HG03342 (cell line): ENCODE data around the gene APC.

Experiments
- ATAC-seq: cut with Tn5 transposase; IDR thresholded peaks from one replicate; pipeline ENCODE4 v1.9.1; 2021; ENCODE audit warnings: mild to moderate bottlenecking, moderate library complexity; ENCODE audit not compliant: unreplicated experiment

Gene APC

DNA sequence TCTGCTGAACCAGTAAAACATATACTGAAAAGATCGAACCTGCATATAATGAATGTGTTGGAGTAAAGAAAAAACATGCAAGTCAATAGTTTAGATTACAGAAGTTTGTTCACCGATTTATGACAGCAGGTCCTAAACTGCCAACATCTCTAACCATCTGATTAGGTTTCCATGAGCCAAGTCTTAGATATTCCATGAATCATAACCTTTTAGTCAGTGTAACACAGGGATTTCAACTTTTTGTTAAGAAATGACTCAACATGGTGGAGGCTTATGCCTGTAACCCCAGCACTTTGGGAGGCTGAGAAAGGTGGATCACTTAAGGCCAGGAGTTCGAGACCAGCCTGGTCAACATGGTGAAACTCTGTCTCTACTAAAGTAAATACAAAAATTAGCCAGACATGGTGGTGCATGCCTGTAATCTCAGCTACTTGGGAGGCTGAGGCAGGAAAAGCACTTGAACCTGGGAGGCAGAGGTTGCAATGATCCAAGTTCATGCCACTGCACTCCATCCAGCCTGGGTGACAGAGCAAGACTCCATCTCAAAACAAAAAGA is 38.7 kb downstream of the APC start:
- ATAC-seq: no peak

DNA sequence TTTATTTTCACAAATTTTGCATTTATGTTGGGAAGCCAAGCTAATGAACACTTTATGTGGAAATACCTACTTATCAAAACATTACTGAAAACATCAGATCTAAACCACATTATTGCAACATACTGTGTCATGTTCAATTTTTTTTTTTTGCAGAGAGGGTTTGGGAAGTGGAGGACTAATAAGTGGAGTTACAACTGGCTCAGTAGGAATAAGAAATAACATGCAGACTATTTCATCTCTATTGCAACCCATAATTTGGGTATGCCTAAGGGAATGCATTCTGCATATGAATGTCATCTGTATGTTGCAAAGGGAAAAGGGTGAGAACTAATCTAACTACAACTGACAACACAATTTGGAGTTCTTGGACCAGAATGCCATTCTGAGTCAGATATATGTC is 41.8 kb downstream of the APC start:
- no peak for ATAC-seq

GRCh38 chr5:112784726-112785125 is 47.0 kb downstream of the APC start:
- ATAC-seq: no peak

GRCh38 chr5:112787261-112787660 is 49.6 kb downstream of the APC start:
- no peak for ATAC-seq

GRCh38 chr5:112787896-112788295 is 50.2 kb downstream of the APC start:
- ATAC-seq: no peak

- no peak for ATAC-seq
These were observed 55.5 kb downstream of the APC start for GRCh38 chr5:112793201-112793600.

- no peak for ATAC-seq
These were observed 56.7 kb downstream of the APC start for GRCh38 chr5:112794410-112794809.

DNA sequence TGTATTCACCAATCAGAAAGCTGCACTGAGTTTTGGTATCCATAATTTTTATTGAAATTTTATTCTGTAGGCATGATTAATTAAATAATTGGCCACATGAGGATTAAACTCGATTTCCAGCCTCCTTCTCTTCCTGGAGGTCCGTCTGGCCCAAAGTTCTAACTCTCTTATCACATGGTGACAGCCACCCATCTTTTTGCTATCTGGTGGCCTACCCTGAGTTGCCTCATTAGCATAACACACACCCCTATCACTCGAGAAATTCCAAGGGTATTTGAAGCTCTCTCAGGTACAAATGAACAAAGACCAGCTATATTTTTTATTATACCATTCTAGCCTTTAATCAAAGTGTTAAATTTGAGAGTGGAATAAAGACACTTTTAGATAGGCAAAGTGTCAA is 57.7 kb downstream of the APC start:
- ATAC-seq: no peak

- ATAC-seq: peak; percentile 78
These were observed 58.4 kb downstream of the APC start for GRCh38 chr5:112795944-112796678.

GRCh38 chr5:112799661-112800060 is 62.0 kb downstream of the APC start:
- ATAC-seq: no peak

- no peak for ATAC-seq
These were observed 63.2 kb downstream of the APC start for GRCh38 chr5:112800891-112801290.

GRCh38 chr5:112811023-112811422 is 73.3 kb downstream of the APC start:
- no peak for ATAC-seq

GRCh38 chr5:112812549-112812948 is 74.9 kb downstream of the APC start:
- ATAC-seq: no peak

DNA sequence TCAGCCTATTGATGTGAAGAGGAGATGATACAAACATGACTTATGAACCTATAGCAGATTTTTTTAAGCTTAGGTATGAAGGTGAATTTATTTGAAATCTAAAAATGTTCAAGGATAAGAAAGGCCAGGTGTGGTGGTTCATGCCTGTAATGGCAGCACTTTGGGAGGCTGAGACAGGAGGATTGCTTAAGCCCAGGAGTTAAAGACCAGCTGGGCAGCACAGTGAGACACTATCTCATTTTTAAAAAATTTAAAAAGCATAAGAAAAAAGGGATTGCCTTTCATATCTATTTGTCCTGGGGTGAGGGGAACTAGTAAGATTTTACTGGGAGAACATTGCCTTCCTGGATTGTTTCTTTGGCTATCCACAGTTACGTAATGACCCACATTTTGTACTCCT is 82.6 kb downstream of the APC start:
- no peak for ATAC-seq

DNA sequence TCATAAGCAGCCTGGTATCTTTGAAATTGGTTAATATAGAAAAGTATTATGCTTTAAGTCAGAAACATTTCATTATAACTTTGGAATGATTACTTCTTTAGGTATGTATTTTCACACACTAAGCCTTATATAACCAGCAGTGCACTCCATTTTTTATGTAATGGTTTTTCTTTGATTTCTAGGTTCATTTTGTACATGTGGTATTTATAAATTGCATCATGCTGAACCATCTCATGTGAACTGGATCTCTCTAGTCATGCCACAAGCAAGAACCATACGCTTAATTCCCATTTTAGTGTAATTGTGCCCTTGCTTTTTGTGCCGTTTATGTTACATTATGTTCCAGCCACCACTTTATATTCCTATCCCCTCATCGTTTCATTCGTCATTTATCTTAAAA is 84.8 kb downstream of the APC start:
- ATAC-seq: no peak

GRCh38 chr5:112823181-112823580 is 85.5 kb downstream of the APC start:
- ATAC-seq: no peak

DNA sequence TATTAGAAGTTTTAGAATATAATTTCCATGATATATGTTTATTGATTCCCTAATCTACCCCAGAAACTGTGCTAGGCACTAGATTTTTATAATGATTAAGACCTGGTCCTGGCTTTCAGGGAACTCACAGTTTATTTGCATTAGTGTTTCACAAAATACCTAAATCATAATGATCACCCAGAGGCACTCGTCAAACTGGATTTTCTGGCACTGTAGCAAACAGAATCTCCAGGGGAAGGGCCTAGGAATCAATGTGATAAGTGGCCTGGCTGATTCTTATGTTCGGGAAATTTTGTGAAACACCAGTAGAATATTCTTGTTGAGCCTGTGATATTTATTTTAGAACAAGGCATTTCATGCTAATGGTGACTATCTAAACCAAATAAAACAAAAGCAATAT is 86.0 kb downstream of the APC start:
- no peak for ATAC-seq

DNA sequence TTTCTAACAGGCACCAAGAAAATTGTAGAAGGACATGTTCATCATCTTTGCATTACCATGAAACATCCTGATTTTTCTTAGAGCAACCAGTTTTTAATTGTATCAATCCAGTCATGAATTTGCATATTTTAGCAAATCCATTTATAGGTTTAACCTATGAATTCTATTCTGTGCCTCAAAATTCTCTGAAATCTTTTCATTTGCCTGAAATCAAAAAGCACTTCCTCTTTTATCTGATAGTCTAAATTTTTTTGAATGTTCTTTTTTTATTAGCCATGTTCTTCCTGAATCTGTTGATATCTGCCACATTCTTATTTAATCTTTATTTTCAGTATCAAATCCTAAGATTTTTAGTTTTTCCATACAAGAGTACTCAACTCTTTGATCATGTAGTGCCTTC is 86.5 kb downstream of the APC start:
- ATAC-seq: no peak

DNA sequence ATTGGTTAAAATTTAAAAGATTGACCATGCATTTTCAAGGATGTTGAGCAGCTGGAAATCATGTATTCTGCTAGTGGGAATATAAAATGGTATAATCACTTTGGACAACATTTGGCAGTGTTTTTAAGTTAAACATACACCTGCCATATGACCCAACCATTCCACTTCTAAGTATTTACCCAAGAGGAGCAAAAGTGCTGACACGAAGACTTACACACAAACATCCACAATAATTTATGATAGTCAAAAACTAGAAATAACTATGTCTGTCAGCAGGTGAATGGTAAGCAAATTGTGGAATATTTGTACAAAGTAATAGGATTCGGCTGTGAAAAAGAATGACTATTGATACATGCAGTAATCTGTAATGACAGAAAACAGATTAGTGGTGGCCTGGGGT is 92.7 kb downstream of the APC start:
- ATAC-seq: no peak

DNA sequence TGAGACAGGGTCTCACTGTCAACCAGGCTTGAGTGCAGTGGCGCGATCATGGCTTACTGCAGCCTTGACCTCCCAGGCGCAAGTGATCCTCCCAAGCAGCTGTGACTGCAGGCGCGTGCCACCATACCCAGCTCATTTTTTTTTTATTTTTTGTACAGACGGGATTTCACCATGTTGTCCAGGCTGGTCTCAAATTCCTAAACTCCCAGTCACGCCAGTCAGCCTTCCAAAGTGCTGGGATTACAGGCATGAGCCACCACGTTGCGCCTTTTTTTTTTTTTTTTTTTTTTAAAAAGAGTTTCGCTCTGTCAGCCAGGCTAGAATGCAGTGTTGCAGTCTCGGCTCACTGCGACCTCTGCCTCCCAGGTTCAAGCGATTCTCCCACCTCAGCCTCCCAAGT is 96.3 kb downstream of the APC start:
- ATAC-seq: no peak

DNA sequence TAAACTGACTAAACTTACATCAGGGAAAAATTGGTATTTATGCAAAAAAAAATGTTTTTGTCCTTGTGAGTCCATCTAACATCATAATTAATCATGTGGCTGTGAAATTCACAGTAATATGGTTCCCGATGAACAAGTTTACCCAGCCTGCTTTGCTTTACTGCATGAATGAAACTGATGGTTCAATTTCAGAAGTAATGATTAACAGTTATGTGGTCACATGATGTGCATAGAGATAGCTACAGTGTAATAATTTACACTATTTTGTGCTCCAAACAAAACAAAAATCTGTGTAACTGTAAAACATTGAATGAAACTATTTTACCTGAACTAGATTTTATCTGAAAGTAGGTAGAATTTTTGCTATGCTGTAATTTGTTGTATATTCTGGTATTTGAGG is 106.8 kb downstream of the APC start:
- ATAC-seq: no peak

DNA sequence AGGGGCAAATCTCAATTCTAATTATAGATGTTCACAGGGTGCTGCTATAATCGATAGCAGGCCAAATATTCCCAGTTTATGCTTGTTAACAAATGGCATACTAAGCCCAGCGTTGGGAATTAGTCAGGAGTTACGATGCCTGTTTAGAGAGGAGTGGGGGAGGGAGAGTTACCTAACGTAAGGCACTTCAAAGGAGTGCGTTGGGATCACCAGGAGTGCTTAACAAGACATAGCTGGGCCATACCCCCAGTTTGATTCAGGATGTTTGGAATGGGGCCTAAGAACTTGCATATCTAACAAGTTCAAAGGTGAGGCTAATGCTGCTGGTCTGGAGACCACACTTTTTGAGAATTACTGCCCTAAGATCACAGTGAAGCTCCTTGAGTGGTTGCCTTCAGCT is 108.9 kb downstream of the APC start:
- ATAC-seq: no peak

DNA sequence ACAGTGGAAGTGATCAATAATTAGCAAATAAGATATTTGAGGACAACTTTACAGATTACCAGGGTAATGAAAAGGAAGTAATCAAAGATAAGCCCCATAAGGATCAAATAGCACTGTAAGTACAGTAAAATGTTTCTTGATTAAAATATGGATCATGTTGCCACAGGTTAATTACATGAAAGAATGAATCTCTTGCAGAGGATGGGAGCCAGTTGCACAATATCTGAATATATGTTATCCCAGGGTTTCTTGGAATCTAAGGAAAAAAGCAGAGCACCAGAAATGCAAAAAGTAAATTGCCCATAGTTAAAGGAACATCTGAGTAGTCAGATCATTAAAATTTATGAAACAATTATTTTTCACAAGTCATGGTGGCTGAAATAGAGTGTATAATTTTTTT is 109.6 kb downstream of the APC start:
- no peak for ATAC-seq
